NT2/D1 (cell line): ENCODE results near the gene CD180.

ENCODE experiments used
- SUZ12 ChIP-seq: IDR thresholded peaks from 2 replicates; pipeline ENCODE4 v1.6.1; 2011; ENCODE audit not compliant: insufficient read length, insufficient read depth; ENCODE audit errors: extremely low read depth
- YY1 ChIP-seq: IDR thresholded peaks from 2 replicates; pipeline ENCODE4 v1.6.1; 2011; ENCODE audit not compliant: insufficient read length, insufficient read depth
- ZNF274 ChIP-seq: IDR thresholded peaks from 2 replicates; pipeline ENCODE4 v1.6.1; 2011; ENCODE audit warnings: mild to moderate bottlenecking, low read depth, low read length

- TF ChIP-seq YY1 (no peak), ZNF274 (no peak), SUZ12 (no peak)
Measured at GRCh38 chr5:67193439-67193807, 3.2 kb downstream of the CD180 start.
